Measurements from ENCODE around the gene MT1B. TPM values are rescaled to one million over a fixed set of nuclear protein-coding genes. Genes with fewer than 3 reads are reported as not detected.

Gene MT1B
- total and polyA plus RNA-seq, 2 of the 13 experiments (the other 11 are each of a cell fraction or from before 2014, with no cell fraction given), result 0.89 TPM; not detected in 1

DNA sequence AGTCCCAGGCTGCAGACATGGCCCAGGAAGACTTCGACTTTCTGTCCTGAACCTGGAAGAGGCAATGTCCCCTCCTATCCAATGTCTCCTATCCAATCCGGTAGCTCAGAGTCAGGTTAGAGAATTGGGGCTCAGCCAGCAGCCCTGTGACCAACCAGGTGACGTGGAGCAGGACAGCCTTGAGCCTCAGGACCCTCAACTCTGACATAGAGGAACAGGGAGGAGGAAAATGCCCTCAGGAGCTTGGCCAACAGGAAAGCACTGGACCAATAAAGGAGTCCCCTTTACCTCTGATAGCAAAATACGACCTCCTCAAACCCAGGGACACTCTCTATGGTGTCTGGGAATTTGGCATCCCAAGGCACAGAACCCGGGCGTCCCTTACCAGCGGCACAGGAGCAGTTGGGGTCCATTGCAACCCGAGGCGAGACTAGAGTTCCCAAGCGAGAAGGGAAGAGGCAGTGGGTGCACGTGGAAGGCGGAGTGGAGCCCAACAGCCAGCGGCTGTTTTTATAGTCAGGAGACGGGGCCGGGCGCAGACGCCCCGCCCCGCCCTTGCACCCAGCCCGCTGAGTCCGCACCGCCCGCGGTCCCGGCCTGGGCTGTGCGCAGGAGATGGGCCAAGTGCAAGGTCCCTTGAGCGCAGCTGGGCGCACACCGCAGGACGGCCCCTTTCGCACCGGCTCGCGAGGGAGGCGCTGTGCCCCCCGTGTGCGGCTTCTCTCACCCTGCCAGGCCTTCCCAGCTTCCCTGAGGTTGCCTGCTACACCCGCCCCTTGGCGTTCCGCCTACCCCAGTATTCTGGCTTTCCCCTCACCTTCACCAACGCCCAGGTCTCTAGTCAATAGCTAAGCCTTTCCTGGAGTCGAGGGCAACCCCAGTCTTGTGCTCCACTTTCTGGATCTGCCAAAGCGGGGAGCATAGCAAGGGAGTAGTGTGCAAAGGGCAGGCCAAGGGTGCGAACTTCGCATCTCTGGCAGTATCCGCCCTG is 16.2 kb downstream of the MT1B start, which contains the start of gene MT1G (continued):
- TF ChIP-seq KLF12 (CRISPR knock-in tag; IDR thresholded peaks at IDR 0.05; ENCODE audit: borderline replicate concordance), result 0 out of 2 replicates have a peak, but pooled peaks have one; percentile 20
- TF ChIP-seq ZNF883 (CRISPR knock-in tag; IDR thresholded peaks at IDR 0.05; ENCODE audit: not compliant biosample characterization), result peak; percentile 51
- no peak for TF ChIP-seq SOX6 (IDR thresholded peaks at IDR 0.05)
- TF ChIP-seq SOX6 (CRISPR knock-in tag; IDR thresholded peaks at IDR 0.05), result peak; percentile 66
- TF ChIP-seq PHF21A (CRISPR knock-in tag; IDR thresholded peaks at IDR 0.05), result peak; percentile 93
- TF ChIP-seq KDM3A (CRISPR knock-in tag; IDR thresholded peaks at IDR 0.05; ENCODE audit: low read depth), result peak; percentile 65; the same call in 1 of the 2 replicates
- TF ChIP-seq, protein P1, sequence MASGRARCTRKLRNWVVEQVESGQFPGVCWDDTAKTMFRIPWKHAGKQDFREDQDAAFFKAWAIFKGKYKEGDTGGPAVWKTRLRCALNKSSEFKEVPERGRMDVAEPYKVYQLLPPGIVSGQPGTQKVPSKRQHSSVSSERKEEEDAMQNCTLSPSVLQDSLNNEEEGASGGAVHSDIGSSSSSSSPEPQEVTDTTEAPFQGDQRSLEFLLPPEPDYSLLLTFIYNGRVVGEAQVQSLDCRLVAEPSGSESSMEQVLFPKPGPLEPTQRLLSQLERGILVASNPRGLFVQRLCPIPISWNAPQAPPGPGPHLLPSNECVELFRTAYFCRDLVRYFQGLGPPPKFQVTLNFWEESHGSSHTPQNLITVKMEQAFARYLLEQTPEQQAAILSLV (CRISPR knock-in tag; IDR thresholded peaks at IDR 0.05; ENCODE audit: borderline replicate concordance), result 0 out of 2 replicates have a peak, but pooled peaks have one; percentile 39
- TF ChIP-seq, protein P2, sequence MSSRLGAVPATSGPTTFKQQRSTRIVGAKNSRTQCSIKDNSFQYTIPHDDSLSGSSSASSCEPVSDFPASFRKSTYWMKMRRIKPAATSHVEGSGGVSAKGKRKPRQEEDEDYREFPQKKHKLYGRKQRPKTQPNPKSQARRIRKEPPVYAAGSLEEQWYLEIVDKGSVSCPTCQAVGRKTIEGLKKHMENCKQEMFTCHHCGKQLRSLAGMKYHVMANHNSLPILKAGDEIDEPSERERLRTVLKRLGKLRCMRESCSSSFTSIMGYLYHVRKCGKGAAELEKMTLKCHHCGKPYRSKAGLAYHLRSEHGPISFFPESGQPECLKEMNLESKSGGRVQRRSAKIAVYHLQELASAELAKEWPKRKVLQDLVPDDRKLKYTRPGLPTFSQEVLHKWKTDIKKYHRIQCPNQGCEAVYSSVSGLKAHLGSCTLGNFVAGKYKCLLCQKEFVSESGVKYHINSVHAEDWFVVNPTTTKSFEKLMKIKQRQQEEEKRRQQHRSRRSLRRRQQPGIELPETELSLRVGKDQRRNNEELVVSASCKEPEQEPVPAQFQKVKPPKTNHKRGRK (CRISPR knock-in tag; IDR thresholded peaks at IDR 0.05), result 0 out of 2 replicates have a peak, but pooled peaks have one; percentile 58
- TF ChIP-seq LCORL (IDR thresholded peaks at IDR 0.05), result no peak
- TF ChIP-seq LCORL (CRISPR knock-in tag; IDR thresholded peaks at IDR 0.05), result peak; percentile 32; the same call in 1 of the 2 replicates
- TF ChIP-seq ZNF761 (CRISPR knock-in tag; conservative IDR thresholded peaks at IDR 0.05), result 0 out of 2 replicates have a peak, but pooled peaks have one; percentile 35
- peak; percentile 55; the same call in 1 of the 2 replicates for TF ChIP-seq GABPB1 (CRISPR knock-in tag; IDR thresholded peaks at IDR 0.05)
- TF ChIP-seq DNMT1 (CRISPR knock-in tag; IDR thresholded peaks at IDR 0.05), result peak; percentile 42; the same call in 1 of the 2 replicates
- TF ChIP-seq, protein P3, sequence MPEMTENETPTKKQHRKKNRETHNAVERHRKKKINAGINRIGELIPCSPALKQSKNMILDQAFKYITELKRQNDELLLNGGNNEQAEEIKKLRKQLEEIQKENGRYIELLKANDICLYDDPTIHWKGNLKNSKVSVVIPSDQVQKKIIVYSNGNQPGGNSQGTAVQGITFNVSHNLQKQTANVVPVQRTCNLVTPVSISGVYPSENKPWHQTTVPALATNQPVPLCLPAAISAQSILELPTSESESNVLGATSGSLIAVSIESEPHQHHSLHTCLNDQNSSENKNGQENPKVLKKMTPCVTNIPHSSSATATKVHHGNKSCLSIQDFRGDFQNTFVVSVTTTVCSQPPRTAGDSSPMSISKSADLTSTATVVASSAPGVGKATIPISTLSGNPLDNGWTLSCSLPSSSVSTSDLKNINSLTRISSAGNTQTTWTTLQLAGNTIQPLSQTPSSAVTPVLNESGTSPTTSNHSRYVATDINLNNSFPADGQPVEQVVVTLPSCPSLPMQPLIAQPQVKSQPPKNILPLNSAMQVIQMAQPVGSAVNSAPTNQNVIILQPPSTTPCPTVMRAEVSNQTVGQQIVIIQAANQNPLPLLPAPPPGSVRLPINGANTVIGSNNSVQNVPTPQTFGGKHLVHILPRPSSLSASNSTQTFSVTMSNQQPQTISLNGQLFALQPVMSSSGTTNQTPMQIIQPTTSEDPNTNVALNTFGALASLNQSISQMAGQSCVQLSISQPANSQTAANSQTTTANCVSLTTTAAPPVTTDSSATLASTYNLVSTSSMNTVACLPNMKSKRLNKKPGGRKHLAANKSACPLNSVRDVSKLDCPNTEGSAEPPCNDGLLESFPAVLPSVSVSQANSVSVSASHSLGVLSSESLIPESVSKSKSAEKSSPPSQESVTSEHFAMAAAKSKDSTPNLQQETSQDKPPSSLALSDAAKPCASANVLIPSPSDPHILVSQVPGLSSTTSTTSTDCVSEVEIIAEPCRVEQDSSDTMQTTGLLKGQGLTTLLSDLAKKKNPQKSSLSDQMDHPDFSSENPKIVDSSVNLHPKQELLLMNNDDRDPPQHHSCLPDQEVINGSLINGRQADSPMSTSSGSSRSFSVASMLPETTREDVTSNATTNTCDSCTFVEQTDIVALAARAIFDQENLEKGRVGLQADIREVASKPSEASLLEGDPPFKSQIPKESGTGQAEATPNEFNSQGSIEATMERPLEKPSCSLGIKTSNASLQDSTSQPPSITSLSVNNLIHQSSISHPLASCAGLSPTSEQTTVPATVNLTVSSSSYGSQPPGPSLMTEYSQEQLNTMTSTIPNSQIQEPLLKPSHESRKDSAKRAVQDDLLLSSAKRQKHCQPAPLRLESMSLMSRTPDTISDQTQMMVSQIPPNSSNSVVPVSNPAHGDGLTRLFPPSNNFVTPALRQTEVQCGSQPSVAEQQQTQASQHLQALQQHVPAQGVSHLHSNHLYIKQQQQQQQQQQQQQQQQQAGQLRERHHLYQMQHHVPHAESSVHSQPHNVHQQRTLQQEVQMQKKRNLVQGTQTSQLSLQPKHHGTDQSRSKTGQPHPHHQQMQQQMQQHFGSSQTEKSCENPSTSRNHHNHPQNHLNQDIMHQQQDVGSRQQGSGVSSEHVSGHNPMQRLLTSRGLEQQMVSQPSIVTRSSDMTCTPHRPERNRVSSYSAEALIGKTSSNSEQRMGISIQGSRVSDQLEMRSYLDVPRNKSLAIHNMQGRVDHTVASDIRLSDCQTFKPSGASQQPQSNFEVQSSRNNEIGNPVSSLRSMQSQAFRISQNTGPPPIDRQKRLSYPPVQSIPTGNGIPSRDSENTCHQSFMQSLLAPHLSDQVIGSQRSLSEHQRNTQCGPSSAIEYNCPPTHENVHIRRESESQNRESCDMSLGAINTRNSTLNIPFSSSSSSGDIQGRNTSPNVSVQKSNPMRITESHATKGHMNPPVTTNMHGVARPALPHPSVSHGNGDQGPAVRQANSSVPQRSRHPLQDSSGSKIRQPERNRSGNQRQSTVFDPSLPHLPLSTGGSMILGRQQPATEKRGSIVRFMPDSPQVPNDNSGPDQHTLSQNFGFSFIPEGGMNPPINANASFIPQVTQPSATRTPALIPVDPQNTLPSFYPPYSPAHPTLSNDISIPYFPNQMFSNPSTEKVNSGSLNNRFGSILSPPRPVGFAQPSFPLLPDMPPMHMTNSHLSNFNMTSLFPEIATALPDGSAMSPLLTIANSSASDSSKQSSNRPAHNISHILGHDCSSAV (CRISPR knock-in tag; IDR thresholded peaks at IDR 0.05; ENCODE audit: borderline replicate concordance), result no peak
- no peak for TF ChIP-seq RFX5 (IDR thresholded peaks at IDR 0.05; ENCODE audit: low read depth, low read length)
- no peak for TF ChIP-seq HNRNPK (IDR thresholded peaks at IDR 0.05; ENCODE audit: low read depth, low read length, poor library complexity, severe bottlenecking)
- TF ChIP-seq ETV5 (CRISPR knock-in tag; IDR thresholded peaks at IDR 0.05; ENCODE audit: borderline replicate concordance), result 0 out of 2 replicates have a peak, but pooled peaks have one; percentile 25
